NB4 (cell line): ENCODE measurements around the gene C1orf174.

Source experiments
- MAX ChIP-seq: IDR thresholded peaks from 2 replicates; pipeline ENCODE4 v1.6.1; 2011; ENCODE audit warnings: low read depth, low read length
- MYC ChIP-seq: IDR thresholded peaks from 2 replicates; pipeline ENCODE4 v1.6.1; 2011; ENCODE audit warnings: low read depth, low read length
- POLR2A ChIP-seq: IDR thresholded peaks from 2 replicates; pipeline ENCODE4 v1.6.1; 2011; ENCODE audit warnings: mild to moderate bottlenecking; ENCODE audit not compliant: insufficient read length; ENCODE audit errors: extremely low read depth
- TF ChIP-seq, protein P1 (sequence below): IDR thresholded peaks from one replicate; pipeline ENCODE4 v1.5.1; 2012; ENCODE audit warnings: low read depth, low read length

GRCh38 chr1:3922851-3923250, 22.8 kb upstream of the C1orf174 start:
- TF ChIP-seq POLR2A, result no peak
- TF ChIP-seq, protein P1, sequence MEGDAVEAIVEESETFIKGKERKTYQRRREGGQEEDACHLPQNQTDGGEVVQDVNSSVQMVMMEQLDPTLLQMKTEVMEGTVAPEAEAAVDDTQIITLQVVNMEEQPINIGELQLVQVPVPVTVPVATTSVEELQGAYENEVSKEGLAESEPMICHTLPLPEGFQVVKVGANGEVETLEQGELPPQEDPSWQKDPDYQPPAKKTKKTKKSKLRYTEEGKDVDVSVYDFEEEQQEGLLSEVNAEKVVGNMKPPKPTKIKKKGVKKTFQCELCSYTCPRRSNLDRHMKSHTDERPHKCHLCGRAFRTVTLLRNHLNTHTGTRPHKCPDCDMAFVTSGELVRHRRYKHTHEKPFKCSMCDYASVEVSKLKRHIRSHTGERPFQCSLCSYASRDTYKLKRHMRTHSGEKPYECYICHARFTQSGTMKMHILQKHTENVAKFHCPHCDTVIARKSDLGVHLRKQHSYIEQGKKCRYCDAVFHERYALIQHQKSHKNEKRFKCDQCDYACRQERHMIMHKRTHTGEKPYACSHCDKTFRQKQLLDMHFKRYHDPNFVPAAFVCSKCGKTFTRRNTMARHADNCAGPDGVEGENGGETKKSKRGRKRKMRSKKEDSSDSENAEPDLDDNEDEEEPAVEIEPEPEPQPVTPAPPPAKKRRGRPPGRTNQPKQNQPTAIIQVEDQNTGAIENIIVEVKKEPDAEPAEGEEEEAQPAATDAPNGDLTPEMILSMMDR, result no peak
- TF ChIP-seq MAX, result no peak
- no peak for TF ChIP-seq MYC
